A549 (cell line): ENCODE data around the gene ILDR1. TPM values are rescaled to one million over a fixed set of nuclear protein-coding genes. Genes with fewer than 3 reads are reported as not detected.

Experiments used
- ATAC-seq, 2 experiments: fragments of 200-7000 bp in 1 of 2; fragments of >200 bp in 1 of 2; cut with Nextera tagmentation in 1 of 2; cut with Tn5 transposase in 1 of 2; 3 replicates each; pipeline versions ENCODE4 v1.8.0 to v1.9.1; 2018 to 2020; ENCODE audit warnings: mild to moderate bottlenecking in 1 of 2, moderate library complexity in 1 of 2
- CTCF ChIA-PET: fragments of 300-600 bp; sonication (Branson Sonifier 250); formaldehyde crosslinking; extraction: SDS; loops from one replicate; lab custom pipeline; 2021; ENCODE audit warnings: antibody characterized with exemption, inconsistent platforms; lab: Yijun Ruan, JAX
- POLR2A ChIA-PET: fragments of 350-600 bp; formaldehyde crosslinking; extraction: SDS; loops from one replicate; lab custom pipeline; 2021; ENCODE audit warnings: antibody characterized with exemption, inconsistent platforms; lab: Yijun Ruan, JAX
- DNase-seq, 2 experiments: peaks; one replicate each; pipeline versions ENCODE4 v3.0.0 to v3.0.0-alpha.2; 2011 to 2016; ENCODE audit warnings: low read depth in 1 of 2, low spot score in 1 of 2
- FAIRE-seq: peaks from 2 replicates; lab custom pipeline; 2011; peaks lifted over from hg19 to GRCh38; lab: Jason Lieb, UNC
- H3K27ac ChIP-seq, 2 experiments: fragments of >200 bp; sonication (Bioruptor Twin); formaldehyde crosslinking; 3 replicates each; pipeline ENCODE4 v1.5.1; 2016 to 2017
- H3K4me1 ChIP-seq: fragments of >200 bp; sonication (Bioruptor Twin); formaldehyde crosslinking; 3 replicates; pipeline ENCODE4 v1.6.1; 2016
- H3K4me2 ChIP-seq: fragments of >200 bp; sonication (Bioruptor Twin); formaldehyde crosslinking; 3 replicates; pipeline ENCODE4 v1.6.1; 2016
- H3K4me3 ChIP-seq: fragments of >200 bp; sonication (Bioruptor Twin); formaldehyde crosslinking; 3 replicates; pipeline ENCODE4 v1.5.1; 2016
- H3K9me3 ChIP-seq: fragments of >200 bp; sonication (Bioruptor Twin); formaldehyde crosslinking; 3 replicates; pipeline ENCODE4 v1.6.1; 2016
- CBX2 ChIP-seq: fragments of 200-600 bp; sonication (generic); IDR thresholded peaks from 2 replicates; pipeline ENCODE4 v1.6.1; 2016; ENCODE audit warnings: low read depth, mild to moderate bottlenecking, borderline replicate concordance
- CBX8 ChIP-seq: fragments of 200-600 bp; sonication (generic); IDR thresholded peaks from 2 replicates; pipeline ENCODE4 v1.6.1; 2016
- CHD4 ChIP-seq: fragments of 200-600 bp; sonication (generic); IDR thresholded peaks from 2 replicates; pipeline ENCODE4 v1.6.1; 2016; ENCODE audit warnings: antibody characterized with exemption, mild to moderate bottlenecking, borderline replicate concordance
- EP300 ChIP-seq, 2 experiments: fragments of >200 bp; sonication (Bioruptor Twin); formaldehyde crosslinking; IDR thresholded peaks; 2 replicates in 1 of 2; 3 replicates in 1 of 2; pipeline ENCODE4 v1.6.1; 2016 to 2017
- FOSL2 ChIP-seq, 2 experiments: fragments of 450-650 bp in 1 of 2; fragments of >200 bp in 1 of 2; sonication (Bioruptor Twin) in 1 of 2; formaldehyde crosslinking; IDR thresholded peaks; 2 replicates each; pipeline versions ENCODE4 v1.5.0 to v1.6.1; 2016 to 2020; ENCODE audit warnings: mild to moderate bottlenecking in 1 of 2, moderate library complexity in 1 of 2
- HDAC2 ChIP-seq: fragments of 200-600 bp; sonication (generic); IDR thresholded peaks from 2 replicates; pipeline ENCODE4 v1.6.1; 2016
- KDM5A ChIP-seq: fragments of 200-600 bp; sonication (generic); IDR thresholded peaks from 2 replicates; pipeline ENCODE4 v1.6.1; 2016; ENCODE audit warnings: antibody characterized with exemption, mild to moderate bottlenecking
- MAFK ChIP-seq: fragments of 450-650 bp; IDR thresholded peaks from 2 replicates; pipeline ENCODE4 v1.6.1; 2014; ENCODE audit not compliant: partially characterized antibody
- MYC ChIP-seq: IDR thresholded peaks from 2 replicates; pipeline ENCODE4 v1.6.1; 2012; ENCODE audit warnings: mild to moderate bottlenecking, inconsistent platforms, low read length, improper control_type of control experiment, borderline replicate concordance
- NR3C1 ChIP-seq: fragments of >200 bp; sonication (Bioruptor Twin); formaldehyde crosslinking; IDR thresholded peaks from 3 replicates; pipeline ENCODE4 v1.6.1; 2017
- POLR2A ChIP-seq: IDR thresholded peaks from 2 replicates; pipeline ENCODE4 v1.6.1; 2012; ENCODE audit warnings: mild to moderate bottlenecking, low read length
- RARB ChIP-seq: fragments of 250-450 bp; sonication (Bioruptor Pico); IDR thresholded peaks from 2 replicates; pipeline ENCODE4 v1.8.0; 2021; ENCODE audit warnings: mild to moderate bottlenecking, moderate library complexity
- RFX5 ChIP-seq: fragments of 450-650 bp; IDR thresholded peaks from 2 replicates; pipeline ENCODE4 v1.7.1; 2014; ENCODE audit warnings: antibody characterized with exemption, mild to moderate bottlenecking, moderate library complexity
- RNF2 ChIP-seq: fragments of 200-600 bp; sonication (generic); IDR thresholded peaks from 2 replicates; pipeline ENCODE4 v1.6.1; 2016; ENCODE audit warnings: low read depth, mild to moderate bottlenecking, antibody characterized with exemption, moderate library complexity, borderline replicate concordance
- SREBF2 ChIP-seq: fragments of 450-650 bp; IDR thresholded peaks from 2 replicates; pipeline ENCODE4 v1.6.1; 2014; ENCODE audit warnings: mild to moderate bottlenecking, moderate library complexity
- TFCP2L1 ChIP-seq: fragments of 250-450 bp; sonication (Bioruptor Pico); IDR thresholded peaks from 2 replicates; pipeline ENCODE4 v1.5.0; 2021; ENCODE audit warnings: mild to moderate bottlenecking
- TP53 ChIP-seq: fragments of 250-450 bp; sonication (Bioruptor Pico); IDR thresholded peaks from 2 replicates; pipeline ENCODE4 v1.5.0; 2021; ENCODE audit warnings: mild to moderate bottlenecking, moderate library complexity
- WGBS: methylation state at CpG from one replicate; pipeline ENCODE4 v1.1.6; 2017; ENCODE audit errors: missing lambda C conversion rate; 5-methylcytosine and 5-hydroxymethylcytosine counted together
- polyA plus RNA-seq, 4 experiments: library from polyadenylated mRNA; depleted of rRNA in 3 of 4; stranded (reverse); fragments of >200 nt; fragmentation: RNase III in 1 of 4; extraction: RNeasy Plus Mini Kit Qiagen cat#74134 plus additional on column Dnase treatment in 1 of 4; gene quantifications; 2 replicates in 3 of 4; 3 replicates in 1 of 4; pipeline ENCODE4 v1.2.3, GENCODE V29; 2011 to 2017
- TF ChIP-seq, protein P1 (sequence below): IDR thresholded peaks from 2 replicates; pipeline ENCODE4 v1.6.1; 2012; ENCODE audit warnings: low read depth, borderline replicate concordance
- TF ChIP-seq, protein P2 (sequence below): fragments of >200 bp; sonication (Bioruptor Twin); formaldehyde crosslinking; IDR thresholded peaks from 3 replicates; pipeline ENCODE4 v1.5.1; 2016
- TF ChIP-seq, protein P3 (sequence below): fragments of 200-600 bp; sonication (generic); IDR thresholded peaks from 2 replicates; pipeline ENCODE4 v1.6.1; 2016; ENCODE audit warnings: antibody characterized with exemption, mild to moderate bottlenecking, moderate library complexity
- TF ChIP-seq, protein P4 (sequence below): fragments of 250-450 bp; sonication (Bioruptor Pico); IDR thresholded peaks from 2 replicates; pipeline ENCODE4 v1.5.0; 2020; ENCODE audit warnings: low read depth, mild to moderate bottlenecking, moderate library complexity
- TF ChIP-seq, protein P5 (sequence below): fragments of 250-450 bp; sonication (Bioruptor Pico); IDR thresholded peaks from 2 replicates; pipeline ENCODE4 v1.5.0; 2021; ENCODE audit warnings: mild to moderate bottlenecking, moderate library complexity, borderline replicate concordance

Gene ILDR1
- polyA plus RNA-seq, 2 of the 4 experiments (the other 2 are of a cell fraction) = not detected

DNA sequence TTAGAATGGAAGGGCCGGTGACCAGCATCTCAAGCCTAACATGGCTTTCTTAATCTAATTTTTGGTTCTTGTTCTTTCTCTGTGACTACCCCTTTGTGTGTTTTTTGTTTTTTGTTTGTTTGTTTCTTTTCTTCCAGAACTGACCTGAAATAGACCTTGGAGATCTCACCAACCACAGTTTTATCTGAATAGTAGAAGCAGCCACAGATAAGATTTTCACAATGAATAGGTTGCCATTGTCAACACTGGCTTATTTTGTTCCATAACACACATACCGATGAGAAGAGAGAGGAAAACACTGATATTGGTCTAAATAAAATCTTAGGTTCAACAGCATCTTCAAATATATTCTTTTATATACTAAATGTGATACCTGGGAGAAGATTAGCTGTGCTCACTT is 11.5 kb downstream of the ILDR1 start:
- FAIRE-seq = no peak
- no peak for DNase-seq
- Histone ChIP-seq H3K4me1 (no peaks in the 10 kb centered on the region), H3K9me3 (no peaks in the 10 kb centered on the region), H3K4me3 (no peak overlapping the region), H3K4me2 (no peak overlapping the region), H3K27ac (no peak overlapping the region)
- WGBS = 27% methylated on average over 2 of the region's 2 CpGs
- ChIA-PET CTCF (interaction anchor here (1.8 kb wide), 1 partner anchor 15 kb away, joined by 5 read pairs; no protein-coding TSS in a partner anchor), POLR2A (no interaction called here)
- TF ChIP-seq CBX8 (no peak), RNF2 (no peak), MYC (no peak), TP53 (CRISPR knock-in tag) (no peak), POLR2A (no peak), KDM5A (no peak), FOSL2 (IDR thresholded peaks at IDR 0.05) (no peak), FOSL2 (CRISPR knock-in tag; IDR thresholded peaks at IDR 0.05) (no peak)
- TF ChIP-seq, protein P1, sequence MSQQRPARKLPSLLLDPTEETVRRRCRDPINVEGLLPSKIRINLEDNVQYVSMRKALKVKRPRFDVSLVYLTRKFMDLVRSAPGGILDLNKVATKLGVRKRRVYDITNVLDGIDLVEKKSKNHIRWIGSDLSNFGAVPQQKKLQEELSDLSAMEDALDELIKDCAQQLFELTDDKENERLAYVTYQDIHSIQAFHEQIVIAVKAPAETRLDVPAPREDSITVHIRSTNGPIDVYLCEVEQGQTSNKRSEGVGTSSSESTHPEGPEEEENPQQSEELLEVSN = no peak
- no peak for ATAC-seq

DNA sequence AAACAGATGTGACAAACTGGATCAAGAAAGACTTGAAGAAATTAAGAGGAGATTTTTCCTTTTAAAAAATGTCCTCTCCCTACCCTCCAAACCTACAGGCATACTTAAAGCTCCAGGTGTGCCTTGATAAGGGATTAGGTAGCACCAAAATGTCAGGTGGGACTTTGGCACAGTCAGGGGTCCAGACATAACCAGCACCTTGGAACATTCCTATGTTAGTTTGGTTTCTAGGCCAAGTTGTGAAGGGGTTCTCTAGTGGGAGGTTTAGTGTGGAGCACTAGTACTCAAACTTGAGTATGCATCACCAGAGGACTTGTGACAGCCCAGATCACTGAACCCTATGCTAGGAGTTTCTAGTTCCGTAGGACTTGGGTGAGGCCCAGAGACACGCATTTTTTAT is 13.9 kb downstream of the ILDR1 start:
- Histone ChIP-seq H3K4me3 (no peak overlapping the region), H3K4me1 (no peaks in the 10 kb centered on the region), H3K9me3 (no peaks in the 10 kb centered on the region), H3K4me2 (no peak overlapping the region), H3K27ac (no peak overlapping the region)
- FAIRE-seq = no peak
- no peak for ATAC-seq
- DNase-seq = no peak
- ChIA-PET CTCF (interaction anchor here (1.1 kb wide), 1 partner anchor 12 kb away, joined by 4 read pairs; no protein-coding TSS in a partner anchor), POLR2A (interaction anchor here (0.6 kb wide), 1 partner anchor 1051 kb away, joined by 8 read pairs; no protein-coding TSS in a partner anchor)
- WGBS = 76% methylated on average over 2 of the region's 2 CpGs
- no peak for TF ChIP-seq TFCP2L1 (CRISPR knock-in tag)
- TF ChIP-seq RFX5 = no peak

DNA sequence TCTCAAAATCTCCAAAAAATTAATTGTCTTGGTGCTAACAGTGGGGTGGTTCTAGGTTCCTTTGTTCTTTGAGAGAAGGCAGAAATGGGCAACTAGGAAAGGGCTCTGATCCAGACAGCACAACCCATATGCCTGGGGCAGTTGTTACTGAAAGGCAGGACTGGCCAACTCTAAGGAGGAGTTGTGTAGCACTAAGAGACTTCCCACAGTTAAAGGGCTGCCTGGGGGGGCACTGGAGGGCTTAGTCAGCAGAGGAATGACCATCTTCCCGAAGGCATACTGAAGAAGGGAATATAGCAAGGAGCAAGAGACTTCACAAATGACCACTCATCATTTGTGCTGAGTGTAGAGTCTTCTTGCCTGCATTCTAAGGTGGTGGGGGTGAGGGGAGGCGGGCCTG is 15.8 kb downstream of the ILDR1 start:
- Histone ChIP-seq H3K4me3 (no peak overlapping the region), H3K4me1 (no peaks in the 10 kb centered on the region), H3K27ac (no peak overlapping the region), H3K4me2 (no peak overlapping the region), H3K9me3 (no peaks in the 10 kb centered on the region)
- FAIRE-seq (no peak), DNase-seq (no peak), ATAC-seq (no peak)
- 40% methylated on average over 2 of the region's 2 CpGs for WGBS
- POLR2A ChIA-PET = no interaction called here
- TF ChIP-seq RNF2 (no peak), EP300 (IDR thresholded peaks at IDR 0.05) (no peak), NR3C1 (no peak), HDAC2 (no peak), CBX2 (no peak), CHD4 (no peak), SREBF2 (no peak), RARB (CRISPR knock-in tag) (no peak), MAFK (no peak), POLR2A (no peak)
- TF ChIP-seq, protein P2, sequence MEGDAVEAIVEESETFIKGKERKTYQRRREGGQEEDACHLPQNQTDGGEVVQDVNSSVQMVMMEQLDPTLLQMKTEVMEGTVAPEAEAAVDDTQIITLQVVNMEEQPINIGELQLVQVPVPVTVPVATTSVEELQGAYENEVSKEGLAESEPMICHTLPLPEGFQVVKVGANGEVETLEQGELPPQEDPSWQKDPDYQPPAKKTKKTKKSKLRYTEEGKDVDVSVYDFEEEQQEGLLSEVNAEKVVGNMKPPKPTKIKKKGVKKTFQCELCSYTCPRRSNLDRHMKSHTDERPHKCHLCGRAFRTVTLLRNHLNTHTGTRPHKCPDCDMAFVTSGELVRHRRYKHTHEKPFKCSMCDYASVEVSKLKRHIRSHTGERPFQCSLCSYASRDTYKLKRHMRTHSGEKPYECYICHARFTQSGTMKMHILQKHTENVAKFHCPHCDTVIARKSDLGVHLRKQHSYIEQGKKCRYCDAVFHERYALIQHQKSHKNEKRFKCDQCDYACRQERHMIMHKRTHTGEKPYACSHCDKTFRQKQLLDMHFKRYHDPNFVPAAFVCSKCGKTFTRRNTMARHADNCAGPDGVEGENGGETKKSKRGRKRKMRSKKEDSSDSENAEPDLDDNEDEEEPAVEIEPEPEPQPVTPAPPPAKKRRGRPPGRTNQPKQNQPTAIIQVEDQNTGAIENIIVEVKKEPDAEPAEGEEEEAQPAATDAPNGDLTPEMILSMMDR = no peak
- TF ChIP-seq, protein P3, sequence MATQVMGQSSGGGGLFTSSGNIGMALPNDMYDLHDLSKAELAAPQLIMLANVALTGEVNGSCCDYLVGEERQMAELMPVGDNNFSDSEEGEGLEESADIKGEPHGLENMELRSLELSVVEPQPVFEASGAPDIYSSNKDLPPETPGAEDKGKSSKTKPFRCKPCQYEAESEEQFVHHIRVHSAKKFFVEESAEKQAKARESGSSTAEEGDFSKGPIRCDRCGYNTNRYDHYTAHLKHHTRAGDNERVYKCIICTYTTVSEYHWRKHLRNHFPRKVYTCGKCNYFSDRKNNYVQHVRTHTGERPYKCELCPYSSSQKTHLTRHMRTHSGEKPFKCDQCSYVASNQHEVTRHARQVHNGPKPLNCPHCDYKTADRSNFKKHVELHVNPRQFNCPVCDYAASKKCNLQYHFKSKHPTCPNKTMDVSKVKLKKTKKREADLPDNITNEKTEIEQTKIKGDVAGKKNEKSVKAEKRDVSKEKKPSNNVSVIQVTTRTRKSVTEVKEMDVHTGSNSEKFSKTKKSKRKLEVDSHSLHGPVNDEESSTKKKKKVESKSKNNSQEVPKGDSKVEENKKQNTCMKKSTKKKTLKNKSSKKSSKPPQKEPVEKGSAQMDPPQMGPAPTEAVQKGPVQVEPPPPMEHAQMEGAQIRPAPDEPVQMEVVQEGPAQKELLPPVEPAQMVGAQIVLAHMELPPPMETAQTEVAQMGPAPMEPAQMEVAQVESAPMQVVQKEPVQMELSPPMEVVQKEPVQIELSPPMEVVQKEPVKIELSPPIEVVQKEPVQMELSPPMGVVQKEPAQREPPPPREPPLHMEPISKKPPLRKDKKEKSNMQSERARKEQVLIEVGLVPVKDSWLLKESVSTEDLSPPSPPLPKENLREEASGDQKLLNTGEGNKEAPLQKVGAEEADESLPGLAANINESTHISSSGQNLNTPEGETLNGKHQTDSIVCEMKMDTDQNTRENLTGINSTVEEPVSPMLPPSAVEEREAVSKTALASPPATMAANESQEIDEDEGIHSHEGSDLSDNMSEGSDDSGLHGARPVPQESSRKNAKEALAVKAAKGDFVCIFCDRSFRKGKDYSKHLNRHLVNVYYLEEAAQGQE = no peak
- TF ChIP-seq, protein P4, sequence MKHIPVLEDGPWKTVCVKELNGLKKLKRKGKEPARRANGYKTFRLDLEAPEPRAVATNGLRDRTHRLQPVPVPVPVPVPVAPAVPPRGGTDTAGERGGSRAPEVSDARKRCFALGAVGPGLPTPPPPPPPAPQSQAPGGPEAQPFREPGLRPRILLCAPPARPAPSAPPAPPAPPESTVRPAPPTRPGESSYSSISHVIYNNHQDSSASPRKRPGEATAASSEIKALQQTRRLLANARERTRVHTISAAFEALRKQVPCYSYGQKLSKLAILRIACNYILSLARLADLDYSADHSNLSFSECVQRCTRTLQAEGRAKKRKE (CRISPR knock-in tag) = no peak
- TF ChIP-seq, protein P5, sequence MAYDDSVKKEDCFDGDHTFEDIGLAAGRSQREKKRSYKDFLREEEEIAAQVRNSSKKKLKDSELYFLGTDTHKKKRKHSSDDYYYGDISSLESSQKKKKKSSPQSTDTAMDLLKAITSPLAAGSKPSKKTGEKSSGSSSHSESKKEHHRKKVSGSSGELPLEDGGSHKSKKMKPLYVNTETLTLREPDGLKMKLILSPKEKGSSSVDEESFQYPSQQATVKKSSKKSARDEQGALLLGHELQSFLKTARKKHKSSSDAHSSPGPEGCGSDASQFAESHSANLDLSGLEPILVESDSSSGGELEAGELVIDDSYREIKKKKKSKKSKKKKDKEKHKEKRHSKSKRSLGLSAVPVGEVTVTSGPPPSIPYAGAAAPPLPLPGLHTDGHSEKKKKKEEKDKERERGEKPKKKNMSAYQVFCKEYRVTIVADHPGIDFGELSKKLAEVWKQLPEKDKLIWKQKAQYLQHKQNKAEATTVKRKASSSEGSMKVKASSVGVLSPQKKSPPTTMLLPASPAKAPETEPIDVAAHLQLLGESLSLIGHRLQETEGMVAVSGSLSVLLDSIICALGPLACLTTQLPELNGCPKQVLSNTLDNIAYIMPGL (CRISPR knock-in tag) = no peak
- CTCF ChIA-PET = no interaction called here
